ENCODE data around the gene ACTL8. TPM values are rescaled to one million over a fixed set of nuclear protein-coding genes. Genes with fewer than 3 reads are reported as not detected.

Gene ACTL8
- total and polyA plus RNA-seq, 7 experiments from 2014 or later, result not detected

DNA sequence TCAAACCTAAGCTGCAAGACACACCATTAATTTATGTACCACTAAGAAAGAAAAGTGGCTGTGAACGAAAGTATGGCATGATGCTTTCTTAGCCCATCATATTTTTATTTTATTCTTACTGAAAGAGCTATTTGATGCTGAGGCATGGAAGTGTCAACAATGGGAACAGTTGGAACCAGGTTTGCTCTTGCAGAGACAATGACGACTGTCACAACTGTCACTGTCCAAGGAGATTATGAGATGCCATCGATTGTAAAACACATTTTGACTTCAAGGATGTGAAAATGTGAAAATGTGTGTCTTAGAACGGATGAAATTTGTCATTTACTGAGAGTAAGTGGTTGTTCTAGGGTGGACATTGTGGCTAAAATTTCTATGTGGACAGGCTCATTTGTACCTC is 2.8 kb upstream of the ACTL8 start:
- Histone ChIP-seq H3K27me3 (ENCODE audit: control insufficient read depth in 2 of 2, insufficient read depth in 2 of 2, low read length in 2 of 2) (no peaks in the 10 kb centered on the region), H3K36me3 (ENCODE audit: control insufficient read depth in 2 of 3, insufficient read depth in 3 of 3, low read length in 3 of 3) (no peaks in the 10 kb centered on the region), H3K27ac (ENCODE audit: low read depth, low read length) (no peak overlapping the region), H3K9me3 (ENCODE audit: control insufficient read depth in 2 of 3, low read length in 3 of 3) (peaks cover 0 to 30% (median 7%) of the 10 kb centered on the region in 3 experiments), H3K4me1 (ENCODE audit: control insufficient read depth in 2 of 2, insufficient read depth in 2 of 2, low read length in 2 of 2) (no peaks in the 10 kb centered on the region), H3K4me3 (ENCODE audit: low read length) (no peak overlapping the region)
- POLR2A ChIA-PET, result no interaction called here
- intact Hi-C loops (cut with micrococcal nuclease), result no loop called here
- CTCF ChIA-PET, result no interaction called here
- Mint-ChIP-seq H3K9me3 (peaks cover 7 to 61% (median 29%) of the 10 kb centered on the region in 11 donors), H3K4me3 (no peak overlapping the region), H3K4me1 (no peaks in the 10 kb centered on the region), H3K27ac (no peak overlapping the region), H3K27me3 (peaks cover 0 to 12% (median 10%) of the 10 kb centered on the region in 5 donors), H3K36me3 (peaks cover 0 to 17% (median 7%) of the 10 kb centered on the region in 5 donors)
- ATAC-seq (no peak), DNase-seq (no peak)

DNA sequence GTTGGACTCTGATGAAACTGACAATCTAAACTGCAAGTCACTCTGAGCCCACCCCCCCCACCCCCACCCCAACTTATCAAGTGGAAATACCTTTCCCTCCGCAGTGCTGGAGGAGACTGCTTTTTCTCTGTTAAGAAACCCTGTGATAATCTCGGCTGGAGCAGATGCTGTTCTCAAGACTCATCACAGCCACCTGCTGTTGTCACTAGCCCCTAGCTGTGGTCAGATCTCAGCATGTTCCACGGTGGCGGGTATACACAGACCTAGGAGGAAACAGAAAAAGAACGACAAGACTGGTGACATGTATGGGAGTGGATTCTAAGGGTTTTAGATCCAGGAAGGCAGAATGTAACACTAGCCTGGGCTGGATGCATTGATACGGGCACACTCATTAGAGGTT is 2.3 kb downstream of the ACTL8 start:
- Histone ChIP-seq H3K4me3 (ENCODE audit: low read length) (no peak overlapping the region), H3K9me3 (ENCODE audit: control insufficient read depth in 2 of 3, low read length in 3 of 3) (peaks cover 0 to 66% (median 15%) of the 10 kb centered on the region in 3 experiments), H3K4me1 (ENCODE audit: control insufficient read depth in 2 of 2, insufficient read depth in 2 of 2, low read length in 2 of 2) (no peaks in the 10 kb centered on the region), H3K36me3 (ENCODE audit: control insufficient read depth in 2 of 3, insufficient read depth in 3 of 3, low read length in 3 of 3) (no peaks in the 10 kb centered on the region), H3K27me3 (ENCODE audit: control insufficient read depth in 2 of 2, insufficient read depth in 2 of 2, low read length in 2 of 2) (no peaks in the 10 kb centered on the region), H3K27ac (ENCODE audit: low read depth, low read length) (no peak overlapping the region)
- DNase-seq (no peak), ATAC-seq (no peak)
- Mint-ChIP-seq H3K36me3 (peaks cover 1 to 30% (median 10%) of the 10 kb centered on the region in 5 donors), H3K9me3 (peaks cover 23 to 95% (median 50%) of the 10 kb centered on the region in 11 donors), H3K4me3 (no peak overlapping the region), H3K4me1 (peaks cover 0 to 2% (median 0%) of the 10 kb centered on the region in 7 donors), H3K27me3 (peaks cover 0 to 14% (median 5%) of the 10 kb centered on the region in 5 donors), H3K27ac (no peak overlapping the region)
- ChIA-PET CTCF (no interaction called here), POLR2A (no interaction called here)
- intact Hi-C loops (cut with micrococcal nuclease), result no loop called here

DNA sequence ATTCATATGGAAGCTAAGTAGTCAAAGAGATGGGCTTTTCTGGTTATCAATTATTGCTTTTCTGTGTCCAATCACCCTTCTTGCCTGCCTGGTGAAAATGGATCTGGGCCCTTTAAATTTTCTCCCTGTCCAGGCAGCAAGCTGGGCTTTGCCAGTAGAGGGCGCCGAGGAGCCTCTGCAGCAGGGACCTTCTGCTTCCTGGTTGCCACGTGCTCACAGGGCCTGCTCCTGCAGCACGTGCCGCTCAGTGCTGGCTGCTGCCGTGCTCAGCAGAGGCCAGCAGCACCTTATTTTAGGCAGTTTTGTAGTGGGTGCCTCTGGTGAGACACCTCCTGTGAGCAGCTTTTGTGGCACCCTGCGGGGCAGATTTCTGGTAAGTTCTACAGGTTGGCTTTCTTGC is 4.0 kb downstream of the ACTL8 start:
- Histone ChIP-seq H3K27ac (ENCODE audit: low read depth, low read length) (no peak overlapping the region), H3K27me3 (ENCODE audit: control insufficient read depth in 2 of 2, insufficient read depth in 2 of 2, low read length in 2 of 2) (no peaks in the 10 kb centered on the region), H3K4me3 (ENCODE audit: low read length) (no peak overlapping the region), H3K36me3 (ENCODE audit: control insufficient read depth in 2 of 3, insufficient read depth in 3 of 3, low read length in 3 of 3) (no peaks in the 10 kb centered on the region), H3K4me1 (ENCODE audit: control insufficient read depth in 2 of 2, insufficient read depth in 2 of 2, low read length in 2 of 2) (no peaks in the 10 kb centered on the region), H3K9me3 (ENCODE audit: control insufficient read depth in 2 of 3, low read length in 3 of 3) (peaks cover 0 to 65% (median 15%) of the 10 kb centered on the region in 3 experiments)
- H3K4me3 Mint-ChIP-seq, result no peak overlapping the region
- POLR2A ChIA-PET, result no interaction called here
- no peak overlapping the region for H3K27ac Mint-ChIP-seq
- H3K27me3 Mint-ChIP-seq, result peaks cover 0 to 5% (median 0%) of the 10 kb centered on the region in 5 donors
- intact Hi-C loops (cut with micrococcal nuclease), result no loop called here
- DNase-seq (no peak), ATAC-seq (no peak)
- H3K4me1 Mint-ChIP-seq, result peaks cover 0 to 2% (median 0%) of the 10 kb centered on the region in 7 donors
- H3K9me3 Mint-ChIP-seq, result peaks cover 17 to 82% (median 44%) of the 10 kb centered on the region in 11 donors
- CTCF ChIA-PET, result no interaction called here
- H3K36me3 Mint-ChIP-seq, result peaks cover 1 to 30% (median 10%) of the 10 kb centered on the region in 5 donors

DNA sequence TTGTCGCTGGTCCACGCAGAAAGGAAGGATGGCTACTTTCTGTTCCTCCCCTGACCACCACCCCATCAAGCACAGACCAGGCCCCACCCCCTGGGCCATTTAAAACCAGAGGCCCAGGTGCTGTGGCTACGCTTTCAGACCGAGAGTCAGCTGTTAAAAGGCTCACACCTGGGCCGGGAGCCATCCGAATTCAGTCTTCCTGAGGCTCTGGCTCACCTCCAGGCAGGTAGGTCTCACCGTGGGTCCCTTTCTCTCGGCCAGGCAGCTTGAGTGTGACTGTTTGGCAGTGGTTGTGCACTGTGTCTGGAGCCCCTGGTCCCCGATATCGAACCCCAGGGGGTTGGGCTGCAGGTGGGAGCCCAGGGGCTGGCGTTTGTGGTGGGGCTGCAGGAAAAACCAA is 7.2 kb downstream of the ACTL8 start:
- Mint-ChIP-seq H3K4me1 (peaks cover 0 to 2% (median 0%) of the 10 kb centered on the region in 7 donors), H3K9me3 (peaks cover 12 to 50% (median 32%) of the 10 kb centered on the region in 11 donors), H3K4me3 (no peak overlapping the region), H3K36me3 (peaks cover 0 to 21% (median 4%) of the 10 kb centered on the region in 5 donors), H3K27ac (no peak overlapping the region), H3K27me3 (peaks cover 0 to 19% (median 4%) of the 10 kb centered on the region in 5 donors)
- ChIA-PET CTCF (no interaction called here), POLR2A (no interaction called here)
- intact Hi-C loops (cut with micrococcal nuclease), result no loop called here
- DNase-seq (no peak), ATAC-seq (no peak)
- no peak overlapping the region for H3K4me3 ChIP-seq (ENCODE audit: low read length)
- no peaks in the 10 kb centered on the region for H3K27me3 ChIP-seq (ENCODE audit: control insufficient read depth in 2 of 2, insufficient read depth in 2 of 2, low read length in 2 of 2)
- H3K27ac ChIP-seq (ENCODE audit: low read depth, low read length), result no peak overlapping the region
- no peaks in the 10 kb centered on the region for H3K36me3 ChIP-seq (ENCODE audit: control insufficient read depth in 2 of 3, insufficient read depth in 3 of 3, low read length in 3 of 3)
- H3K9me3 ChIP-seq (ENCODE audit: control insufficient read depth in 2 of 3, low read length in 3 of 3), result peaks cover 0 to 36% (median 7%) of the 10 kb centered on the region in 3 experiments
- H3K4me1 ChIP-seq (ENCODE audit: control insufficient read depth in 2 of 2, insufficient read depth in 2 of 2, low read length in 2 of 2), result no peaks in the 10 kb centered on the region

DNA sequence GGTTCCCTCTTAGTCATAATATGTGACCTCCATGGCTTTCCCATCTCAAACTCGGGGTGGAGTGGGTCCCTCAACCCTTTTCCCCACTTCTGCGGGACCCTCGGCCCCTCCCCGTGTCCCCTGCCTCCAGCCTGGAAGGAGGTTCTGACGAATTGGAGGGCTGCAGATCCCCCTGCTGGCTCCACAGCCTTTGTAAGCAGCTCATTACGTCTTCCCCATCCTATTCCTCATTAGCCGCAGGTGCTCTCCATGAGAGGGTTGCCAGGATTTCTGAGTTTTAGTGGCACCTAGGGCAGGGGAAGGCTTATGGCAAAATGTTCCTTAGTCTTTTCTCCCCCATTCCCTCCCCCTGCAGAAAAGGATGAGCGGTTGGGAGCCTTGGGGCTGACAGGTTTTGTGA is 8.3 kb downstream of the ACTL8 start:
- Histone ChIP-seq H3K27ac (ENCODE audit: low read depth, low read length) (no peak overlapping the region), H3K9me3 (ENCODE audit: control insufficient read depth in 2 of 3, low read length in 3 of 3) (peaks cover 0 to 25% (median 7%) of the 10 kb centered on the region in 3 experiments), H3K27me3 (ENCODE audit: control insufficient read depth in 2 of 2, insufficient read depth in 2 of 2, low read length in 2 of 2) (no peaks in the 10 kb centered on the region), H3K36me3 (ENCODE audit: control insufficient read depth in 2 of 3, insufficient read depth in 3 of 3, low read length in 3 of 3) (no peaks in the 10 kb centered on the region), H3K4me3 (ENCODE audit: low read length) (no peak overlapping the region), H3K4me1 (ENCODE audit: control insufficient read depth in 2 of 2, insufficient read depth in 2 of 2, low read length in 2 of 2) (no peaks in the 10 kb centered on the region)
- peaks cover 0 to 22% (median 0%) of the 10 kb centered on the region in 5 donors for H3K27me3 Mint-ChIP-seq
- no peak overlapping the region for H3K27ac Mint-ChIP-seq
- intact Hi-C loops (cut with micrococcal nuclease), result no loop called here
- no peak for DNase-seq
- ATAC-seq, result no peak
- ChIA-PET POLR2A (no interaction called here), CTCF (no interaction called here)
- peaks cover 0 to 12% (median 4%) of the 10 kb centered on the region in 5 donors for H3K36me3 Mint-ChIP-seq
- H3K4me3 Mint-ChIP-seq, result no peak overlapping the region
- peaks cover 4 to 39% (median 26%) of the 10 kb centered on the region in 11 donors for H3K9me3 Mint-ChIP-seq
- peaks cover 0 to 2% (median 0%) of the 10 kb centered on the region in 7 donors for H3K4me1 Mint-ChIP-seq

DNA sequence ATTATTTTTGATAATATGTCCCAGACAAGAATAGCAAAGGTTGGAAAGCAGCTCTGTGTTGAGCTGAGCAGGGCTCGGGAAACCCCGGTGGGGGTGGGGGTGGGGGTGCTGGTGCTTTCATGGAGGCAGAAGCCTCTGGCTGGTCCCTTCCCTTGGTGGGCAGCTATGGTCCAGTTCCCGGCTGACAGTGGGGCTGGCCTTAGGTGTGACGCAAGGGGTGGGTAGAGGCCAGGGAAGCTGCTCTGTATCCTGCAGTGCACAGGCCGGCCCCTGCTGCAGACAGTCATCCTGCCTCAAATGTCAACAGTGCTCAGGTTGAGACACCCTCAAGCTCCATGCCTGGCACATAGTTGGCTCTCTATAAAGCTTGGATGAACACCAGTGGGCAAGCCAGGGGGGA is 8.9 kb downstream of the ACTL8 start:
- Histone ChIP-seq H3K4me1 (ENCODE audit: control insufficient read depth in 2 of 2, insufficient read depth in 2 of 2, low read length in 2 of 2) (no peaks in the 10 kb centered on the region), H3K4me3 (ENCODE audit: low read length) (no peak overlapping the region), H3K27ac (ENCODE audit: low read depth, low read length) (no peak overlapping the region), H3K27me3 (ENCODE audit: control insufficient read depth in 2 of 2, insufficient read depth in 2 of 2, low read length in 2 of 2) (no peaks in the 10 kb centered on the region), H3K9me3 (ENCODE audit: control insufficient read depth in 2 of 3, low read length in 3 of 3) (peaks cover 0 to 19% (median 6%) of the 10 kb centered on the region in 3 experiments), H3K36me3 (ENCODE audit: control insufficient read depth in 2 of 3, insufficient read depth in 3 of 3, low read length in 3 of 3) (no peaks in the 10 kb centered on the region)
- DNase-seq, result no peak
- CTCF ChIA-PET, result no interaction called here
- Mint-ChIP-seq H3K27ac (no peak overlapping the region), H3K4me1 (peaks cover 0 to 2% (median 0%) of the 10 kb centered on the region in 7 donors), H3K4me3 (no peak overlapping the region), H3K9me3 (peaks cover under 1 to 33% (median 21%) of the 10 kb centered on the region in 11 donors), H3K36me3 (peaks cover 0 to 7% (median 4%) of the 10 kb centered on the region in 5 donors), H3K27me3 (peaks cover 0 to 24% (median 0%) of the 10 kb centered on the region in 5 donors)
- POLR2A ChIA-PET, result no interaction called here
- intact Hi-C loops (cut with micrococcal nuclease), result no loop called here
- ATAC-seq, result no peak

DNA sequence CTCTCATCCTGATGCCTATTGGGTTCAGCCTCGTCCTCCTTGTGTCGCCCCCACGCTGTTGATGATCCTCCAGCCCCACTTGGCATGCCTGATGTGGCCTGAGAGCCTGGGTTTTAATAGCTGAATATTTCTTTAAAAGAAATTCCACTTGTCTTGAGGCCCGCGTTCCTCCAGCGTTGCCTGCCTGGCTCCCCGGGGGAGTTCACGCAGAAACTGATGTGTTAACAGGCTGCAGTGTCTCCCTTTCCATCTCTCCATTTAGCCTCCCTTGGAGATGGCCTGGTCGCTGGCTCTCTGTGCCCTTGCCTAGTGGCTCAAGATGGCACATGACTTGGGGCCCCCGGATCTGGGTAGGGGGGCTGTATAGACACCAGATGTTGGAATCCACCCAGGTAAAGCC is 9.5 kb downstream of the ACTL8 start:
- Mint-ChIP-seq H3K36me3 (peaks cover 0 to 6% (median 4%) of the 10 kb centered on the region in 5 donors), H3K4me3 (no peak overlapping the region), H3K9me3 (peaks cover 0 to 28% (median 18%) of the 10 kb centered on the region in 11 donors), H3K4me1 (peaks cover 0 to 2% (median 0%) of the 10 kb centered on the region in 7 donors), H3K27me3 (peaks cover 0 to 24% (median 0%) of the 10 kb centered on the region in 5 donors), H3K27ac (no peak overlapping the region)
- H3K9me3 ChIP-seq (ENCODE audit: control insufficient read depth in 2 of 3, low read length in 3 of 3), result peaks cover 0 to 13% (median 0%) of the 10 kb centered on the region in 3 experiments
- POLR2A ChIA-PET, result no interaction called here
- intact Hi-C loops (cut with micrococcal nuclease), result no loop called here
- ATAC-seq, result no peak
- CTCF ChIA-PET, result no interaction called here
- DNase-seq, result no peak
- H3K4me3 ChIP-seq (ENCODE audit: low read length), result no peak overlapping the region
- no peak overlapping the region for H3K27ac ChIP-seq (ENCODE audit: low read depth, low read length)
- no peaks in the 10 kb centered on the region for H3K4me1 ChIP-seq (ENCODE audit: control insufficient read depth in 2 of 2, insufficient read depth in 2 of 2, low read length in 2 of 2)
- no peaks in the 10 kb centered on the region for H3K27me3 ChIP-seq (ENCODE audit: control insufficient read depth in 2 of 2, insufficient read depth in 2 of 2, low read length in 2 of 2)
- H3K36me3 ChIP-seq (ENCODE audit: control insufficient read depth in 2 of 3, insufficient read depth in 3 of 3, low read length in 3 of 3), result no peaks in the 10 kb centered on the region

Measured in naive thymus-derived CD4-positive, alpha-beta T cell (primary cell).